Measurements from ENCODE around the gene METTL25B. TPM values are rescaled to one million over a fixed set of nuclear protein-coding genes. Genes with fewer than 3 reads are reported as not detected.

The METTL25B gene
- total and polyA plus RNA-seq, 3 experiments from 2014 or later, result 4.2 to 29.7 (median 29.6) TPM

- Mint-ChIP-seq H3K9me3 (no peaks in the 10 kb centered on the region), H3K4me1 (peaks cover 24 to 27% (median 24%) of the 10 kb centered on the region in 3 donors), H3K27ac (peak within 1 kb of the TSS in 4 of 8 donors; percentile 99 to 100 (median 99)), H3K4me3 (peak within 1 kb of the TSS in 1 of 7 donors; percentile 55), H3K36me3 (peaks cover 7 to 38% (median 10%) of the 10 kb centered on the region in 3 donors), H3K27me3 (peaks cover 0 to 2% of the 10 kb centered on the region in 2 donors)
- peak within 1 kb of the TSS; percentile 97 for H3K4me3 ChIP-seq (ENCODE audit: low read length)
- no peaks in the 10 kb centered on the region for H3K9me3 ChIP-seq (ENCODE audit: low read length)
- H3K4me1 ChIP-seq (ENCODE audit: insufficient read depth, low read length), result peaks cover 37% of the 10 kb centered on the region
- H3K27me3 ChIP-seq (ENCODE audit: insufficient read depth, low read length, poor library complexity, severe bottlenecking), result no peaks in the 10 kb centered on the region
- H3K27ac ChIP-seq (ENCODE audit: low read depth, low read length), result peak within 1 kb of the TSS; percentile 98
- CTCF ChIA-PET, result interaction anchor here (1.3 to 6.5 kb wide), 11 partner anchors 13 to 132 kb away, joined by 3 to 183 read pairs (median 52); partner anchors contain the start of genes CRABP2, HDGF, INSRR and MRPL24
- POLR2A ChIA-PET, result interaction anchor here (0.6 to 4.2 kb wide), 10 partner anchors 10 to 42 kb away, joined by 3 to 45 read pairs (median 8); partner anchors contain the start of genes HDGF, MRPL24 and PRCC
- peaks cover 9% of the 10 kb centered on the region for H3K36me3 ChIP-seq (ENCODE audit: insufficient read depth, low read length)
- peak; percentile 94 to 98 (median 96) for DNase-seq
These were observed 562 bp downstream of the METTL25B start, which contains the start of gene ISG20L2 for GRCh38 chr1:156728599-156729462. Gene ISG20L2, minus strand, starts transcription at chr1:156728766. Its CDS starts 1,114 bp downstream, at chr1:156727652.

- ChIA-PET CTCF (interaction anchor here (1.5 to 4.6 kb wide), 2 partner anchors 8 to 47 kb away, joined by 3 to 20 read pairs; no protein-coding TSS in a partner anchor), POLR2A (interaction anchor here (0.6 kb wide), 1 partner anchor 22 kb away, joined by 10 read pairs; no protein-coding TSS in a partner anchor)
- Mint-ChIP-seq H3K4me3 (no peak overlapping the region), H3K27ac (peak overlapping the region in 1 of 8 donors; percentile 45), H3K9me3 (no peaks in the 10 kb centered on the region), H3K36me3 (peaks cover 0 to 44% (median 5%) of the 10 kb centered on the region in 3 donors), H3K27me3 (peaks cover 0 to 2% of the 10 kb centered on the region in 2 donors), H3K4me1 (peaks cover 13 to 22% (median 13%) of the 10 kb centered on the region in 3 donors)
- Histone ChIP-seq H3K27me3 (ENCODE audit: insufficient read depth, low read length, poor library complexity, severe bottlenecking) (no peaks in the 10 kb centered on the region), H3K36me3 (ENCODE audit: insufficient read depth, low read length) (peaks cover 13% of the 10 kb centered on the region), H3K4me1 (ENCODE audit: insufficient read depth, low read length) (no peaks in the 10 kb centered on the region), H3K4me3 (ENCODE audit: low read length) (no peak overlapping the region), H3K9me3 (ENCODE audit: low read length) (no peaks in the 10 kb centered on the region), H3K27ac (ENCODE audit: low read depth, low read length) (no peak overlapping the region)
- DNase-seq, result no peak
These were observed 5.8 kb downstream of the METTL25B start for GRCh38 chr1:156733989-156734584.

- H3K36me3 Mint-ChIP-seq, result peaks cover 3 to 61% (median 5%) of the 10 kb centered on the region in 3 donors
- DNase-seq, result no peak
- Histone ChIP-seq H3K27me3 (ENCODE audit: insufficient read depth, low read length, poor library complexity, severe bottlenecking) (no peaks in the 10 kb centered on the region), H3K36me3 (ENCODE audit: insufficient read depth, low read length) (peaks cover 18% of the 10 kb centered on the region), H3K4me1 (ENCODE audit: insufficient read depth, low read length) (peaks cover 23% of the 10 kb centered on the region), H3K27ac (ENCODE audit: low read depth, low read length) (no peak overlapping the region), H3K9me3 (ENCODE audit: low read length) (no peaks in the 10 kb centered on the region), H3K4me3 (ENCODE audit: low read length) (no peak overlapping the region)
- H3K9me3 Mint-ChIP-seq, result no peaks in the 10 kb centered on the region
- ChIA-PET CTCF (interaction anchor here (1.2 to 7.1 kb wide), 3 partner anchors 12 to 49 kb away, joined by 3 to 58 read pairs (median 16); partner anchors contain the start of genes ISG20L2 and METTL25B), POLR2A (interaction anchor here (1.5 kb wide), 1 partner anchor 9 kb away, joined by 12 read pairs; the partner anchor contains the start of genes ISG20L2 and METTL25B)
- H3K27me3 Mint-ChIP-seq, result no peaks in the 10 kb centered on the region
- peak overlapping the region in 1 of 7 donors; percentile 55 for H3K4me3 Mint-ChIP-seq
- H3K4me1 Mint-ChIP-seq, result peaks cover 19 to 34% (median 31%) of the 10 kb centered on the region in 3 donors
- peak overlapping the region in 6 of 8 donors; percentile 24 to 65 (median 39) for H3K27ac Mint-ChIP-seq
These were observed 10.1 kb downstream of the METTL25B start for GRCh38 chr1:156738407-156738806.

- no peak for DNase-seq
- Mint-ChIP-seq H3K9me3 (no peaks in the 10 kb centered on the region), H3K27me3 (no peaks in the 10 kb centered on the region), H3K36me3 (peaks cover 3 to 63% (median 5%) of the 10 kb centered on the region in 3 donors), H3K4me3 (peak overlapping the region in 4 of 7 donors; percentile 27 to 56 (median 50)), H3K27ac (peak overlapping the region in 6 of 8 donors; percentile 40 to 87 (median 60)), H3K4me1 (peaks cover 19 to 34% (median 31%) of the 10 kb centered on the region in 3 donors)
- H3K36me3 ChIP-seq (ENCODE audit: insufficient read depth, low read length), result peaks cover 18% of the 10 kb centered on the region
- ChIA-PET CTCF (interaction anchor here (1.2 to 7.1 kb wide), 3 partner anchors 12 to 49 kb away, joined by 3 to 58 read pairs (median 16); partner anchors contain the start of genes ISG20L2 and METTL25B), POLR2A (interaction anchor here (1.5 kb wide), 1 partner anchor 10 kb away, joined by 12 read pairs; the partner anchor contains the start of genes ISG20L2 and METTL25B)
- no peaks in the 10 kb centered on the region for H3K9me3 ChIP-seq (ENCODE audit: low read length)
- peaks cover 23% of the 10 kb centered on the region for H3K4me1 ChIP-seq (ENCODE audit: insufficient read depth, low read length)
- no peak overlapping the region for H3K27ac ChIP-seq (ENCODE audit: low read depth, low read length)
- no peaks in the 10 kb centered on the region for H3K27me3 ChIP-seq (ENCODE audit: insufficient read depth, low read length, poor library complexity, severe bottlenecking)
- no peak overlapping the region for H3K4me3 ChIP-seq (ENCODE audit: low read length)
These were observed 10.6 kb downstream of the METTL25B start for GRCh38 chr1:156738916-156739315.

GRCh38 chr1:156740237-156740740, 12.0 kb downstream of the METTL25B start:
- Histone ChIP-seq H3K27ac (ENCODE audit: low read depth, low read length) (peak overlapping the region; percentile 62), H3K9me3 (ENCODE audit: low read length) (no peaks in the 10 kb centered on the region), H3K27me3 (ENCODE audit: insufficient read depth, low read length, poor library complexity, severe bottlenecking) (no peaks in the 10 kb centered on the region), H3K4me3 (ENCODE audit: low read length) (peak overlapping the region; percentile 76), H3K36me3 (ENCODE audit: insufficient read depth, low read length) (peaks cover 18% of the 10 kb centered on the region), H3K4me1 (ENCODE audit: insufficient read depth, low read length) (peaks cover 23% of the 10 kb centered on the region)
- peak overlapping the region; percentile 93 to 97 (median 94) for H3K4me3 Mint-ChIP-seq
- no peaks in the 10 kb centered on the region for H3K9me3 Mint-ChIP-seq
- ChIA-PET CTCF (interaction anchor here (1.0 to 7.1 kb wide), 9 partner anchors 10 to 132 kb away, joined by 3 to 58 read pairs (median 8); partner anchors contain the start of genes HDGF, ISG20L2, METTL25B and NTRK1), POLR2A (interaction anchor here (0.6 to 2.9 kb wide), 5 partner anchors 11 to 76 kb away, joined by 3 to 45 read pairs (median 42); partner anchors contain the start of genes HDGF, ISG20L2, METTL25B and PRCC)
- no peak for DNase-seq
- H3K36me3 Mint-ChIP-seq, result peaks cover 3 to 70% (median 5%) of the 10 kb centered on the region in 3 donors
- no peaks in the 10 kb centered on the region for H3K27me3 Mint-ChIP-seq
- H3K27ac Mint-ChIP-seq, result peak overlapping the region; percentile 92 to 99 (median 98)
- H3K4me1 Mint-ChIP-seq, result peaks cover 21 to 34% (median 34%) of the 10 kb centered on the region in 3 donors

- CTCF ChIA-PET, result interaction anchor here (1.0 to 7.1 kb wide), 9 partner anchors 10 to 132 kb away, joined by 3 to 58 read pairs (median 8); partner anchors contain the start of genes HDGF, ISG20L2, METTL25B and NTRK1
- peak within 1 kb of the TSS; percentile 76 for H3K4me3 ChIP-seq (ENCODE audit: low read length)
These were observed 12.6 kb downstream of the METTL25B start, which contains the start of gene MRPL24 for GRCh38 chr1:156740741-156741480. Gene MRPL24, minus strand, starts transcription at chr1:156741088. Its CDS starts 2,384 bp downstream, at chr1:156738704.

More at GRCh38 chr1:156740741-156741480, 12.6 kb downstream of the METTL25B start, which contains the start of gene MRPL24:
- peak; percentile 90 to 99 (median 97) for DNase-seq
- no peaks in the 10 kb centered on the region for H3K27me3 ChIP-seq (ENCODE audit: insufficient read depth, low read length, poor library complexity, severe bottlenecking)
- H3K36me3 ChIP-seq (ENCODE audit: insufficient read depth, low read length), result peaks cover 18% of the 10 kb centered on the region
- peaks cover 3 to 70% (median 6%) of the 10 kb centered on the region in 3 donors for H3K36me3 Mint-ChIP-seq
- POLR2A ChIA-PET, result interaction anchor here (0.6 to 2.9 kb wide), 5 partner anchors 11 to 76 kb away, joined by 3 to 45 read pairs (median 42); partner anchors contain the start of genes HDGF, ISG20L2, METTL25B and PRCC
- no peaks in the 10 kb centered on the region for H3K9me3 Mint-ChIP-seq
- H3K4me1 Mint-ChIP-seq, result peaks cover 27 to 40% (median 40%) of the 10 kb centered on the region in 3 donors
- peak within 1 kb of the TSS; percentile 93 to 97 (median 94) for H3K4me3 Mint-ChIP-seq
- H3K9me3 ChIP-seq (ENCODE audit: low read length), result no peaks in the 10 kb centered on the region
- peak within 1 kb of the TSS; percentile 62 for H3K27ac ChIP-seq (ENCODE audit: low read depth, low read length)
- peaks cover 29% of the 10 kb centered on the region for H3K4me1 ChIP-seq (ENCODE audit: insufficient read depth, low read length)
- no peaks in the 10 kb centered on the region for H3K27me3 Mint-ChIP-seq
- peak within 1 kb of the TSS; percentile 92 to 99 (median 98) for H3K27ac Mint-ChIP-seq

Data from CD8-positive, alpha-beta memory T cell (primary cell).